A549 (cell line): ENCODE results near the gene STXBP4.

Experiments used
- CEBPB ChIP-seq, 2 experiments: fragments of >200 bp in 1 of 2; sonication (Bioruptor Twin) in 1 of 2; formaldehyde crosslinking in 1 of 2; IDR thresholded peaks; 2 replicates each; pipeline ENCODE4 v1.6.1; 2012 to 2016
- CTCF ChIP-seq: fragments of >200 bp; sonication (Bioruptor Twin); formaldehyde crosslinking; IDR thresholded peaks from 3 replicates; pipeline ENCODE4 v1.5.1; 2016
- ESRRA ChIP-seq: fragments of 150-350 bp; IDR thresholded peaks from 2 replicates; pipeline ENCODE4 v1.6.1; 2014; ENCODE audit warnings: mild to moderate bottlenecking, low read length, borderline replicate concordance
- JUN ChIP-seq, 2 experiments: fragments of >200 bp; sonication (Bioruptor Twin); formaldehyde crosslinking; IDR thresholded peaks; 2 replicates in 1 of 2; 3 replicates in 1 of 2; pipeline ENCODE4 v1.6.1; 2016 to 2017
- JUNB ChIP-seq: fragments of >200 bp; sonication (Bioruptor Twin); formaldehyde crosslinking; IDR thresholded peaks from 2 replicates; pipeline ENCODE4 v1.6.1; 2016
- MAFK ChIP-seq: fragments of 450-650 bp; IDR thresholded peaks from 2 replicates; pipeline ENCODE4 v1.6.1; 2014; ENCODE audit not compliant: partially characterized antibody
- MAX ChIP-seq: IDR thresholded peaks from 2 replicates; pipeline ENCODE4 v1.6.1; 2012
- MAZ ChIP-seq: fragments of 150-350 bp; IDR thresholded peaks from 2 replicates; pipeline ENCODE4 v1.6.1; 2014; ENCODE audit warnings: antibody characterized with exemption, low read depth, low read length, borderline replicate concordance
- MYC ChIP-seq: IDR thresholded peaks from 2 replicates; pipeline ENCODE4 v1.6.1; 2012; ENCODE audit warnings: mild to moderate bottlenecking, inconsistent platforms, low read length, improper control_type of control experiment, borderline replicate concordance
- POLR2A ChIP-seq: IDR thresholded peaks from 2 replicates; pipeline ENCODE4 v1.6.1; 2012; ENCODE audit warnings: mild to moderate bottlenecking, low read length
- ZC3H11A ChIP-seq: fragments of 450-650 bp; IDR thresholded peaks from 2 replicates; pipeline ENCODE4 v1.6.1; 2014; ENCODE audit warnings: antibody characterized with exemption, mild to moderate bottlenecking
- TF ChIP-seq, protein P1 (sequence below): fragments of 450-650 bp; IDR thresholded peaks from 2 replicates; pipeline ENCODE4 v1.6.1; 2014; ENCODE audit warnings: antibody characterized with exemption

- TF ChIP-seq CTCF (no peak), MAX (no peak), POLR2A (no peak), JUN (IDR thresholded peaks at IDR 0.05) (no peak), CEBPB (IDR thresholded peaks at IDR 0.05) (no peak), ZC3H11A (no peak), MAFK (no peak), JUNB (no peak), ESRRA (no peak), MAZ (no peak), MYC (no peak)
- TF ChIP-seq, protein P1, sequence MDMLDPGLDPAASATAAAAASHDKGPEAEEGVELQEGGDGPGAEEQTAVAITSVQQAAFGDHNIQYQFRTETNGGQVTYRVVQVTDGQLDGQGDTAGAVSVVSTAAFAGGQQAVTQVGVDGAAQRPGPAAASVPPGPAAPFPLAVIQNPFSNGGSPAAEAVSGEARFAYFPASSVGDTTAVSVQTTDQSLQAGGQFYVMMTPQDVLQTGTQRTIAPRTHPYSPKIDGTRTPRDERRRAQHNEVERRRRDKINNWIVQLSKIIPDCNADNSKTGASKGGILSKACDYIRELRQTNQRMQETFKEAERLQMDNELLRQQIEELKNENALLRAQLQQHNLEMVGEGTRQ, result no peak
Observed at GRCh38 chr17:54937426-54937825, 31.1 kb upstream of the STXBP4 start.
